MCF 10A (cell line): ENCODE measurements around the gene MFF. TPM values are rescaled to one million over a fixed set of nuclear protein-coding genes. Genes with fewer than 3 reads are reported as not detected.

ENCODE experiments used
- BruUV-seq: library from RNA; stranded (reverse); fragments of 400-500 nt; replicated peaks from 2 replicates; lab custom pipeline; 2021; lab: Mats Ljungman, UMichigan
- CTCF ChIA-PET: fragments of 300-600 bp; sonication (Branson Sonifier 250); formaldehyde crosslinking; extraction: SDS; loops from one replicate; lab custom pipeline; 2021; ENCODE audit warnings: antibody characterized with exemption, inconsistent platforms; lab: Yijun Ruan, JAX
- POLR2A ChIA-PET: fragments of 300-600, 350-650 bp; sonication (Branson Sonifier 250); formaldehyde crosslinking; extraction: SDS; loops from one replicate; lab custom pipeline; 2020; ENCODE audit warnings: antibody characterized with exemption, inconsistent platforms; lab: Yijun Ruan, JAX
- DNase-seq: peaks from one replicate; pipeline ENCODE4 v3.0.0-alpha.2; 2018; ENCODE audit not compliant: unreplicated experiment
- H3K27ac Mint-ChIP-seq: one replicate; pipeline ENCODE4 v1.8.0; 2022; ENCODE audit warnings: mild to moderate bottlenecking, low read depth, mixed read lengths; ENCODE audit not compliant: unreplicated experiment
- H3K27me3 Mint-ChIP-seq: one replicate; pipeline ENCODE4 v1.8.0; 2022; ENCODE audit warnings: mixed read lengths; ENCODE audit not compliant: insufficient read depth, unreplicated experiment
- H3K36me3 Mint-ChIP-seq: one replicate; pipeline ENCODE4 v1.8.0; 2022; ENCODE audit warnings: mild to moderate bottlenecking, moderate library complexity, mixed read lengths; ENCODE audit not compliant: insufficient read depth, unreplicated experiment
- H3K4me1 Mint-ChIP-seq: one replicate; pipeline ENCODE4 v1.8.0; 2022; ENCODE audit warnings: mixed read lengths; ENCODE audit not compliant: insufficient read depth, unreplicated experiment
- H3K4me3 Mint-ChIP-seq: one replicate; pipeline ENCODE4 v1.8.0; 2022; ENCODE audit warnings: mild to moderate bottlenecking, moderate library complexity, mixed read lengths; ENCODE audit not compliant: unreplicated experiment
- H3K9me3 Mint-ChIP-seq: one replicate; pipeline ENCODE4 v1.8.0; 2022; ENCODE audit warnings: mixed read lengths; ENCODE audit not compliant: unreplicated experiment
- intact Hi-C: fragments of 100-400 bp; cut with micrococcal nuclease; formaldehyde crosslinking; loops from 2 replicates; pipeline ENCODE4 v1.14.1; 2022
- total RNA-seq: library from RNA; stranded (reverse); gene quantifications from 2 replicates; pipeline ENCODE4 v1.2.3, GENCODE V29; 2022
- TF ChIP-seq, protein P1 (sequence below): fragments of 200-600 bp; IDR thresholded peaks from one replicate; pipeline ENCODE4 v1.8.0; 2022; ENCODE audit warnings: antibody characterized with exemption, mild to moderate bottlenecking; ENCODE audit not compliant: unreplicated experiment

The MFF gene
- total RNA-seq, 1 experiment from 2014 or later: 81.2 TPM

GRCh38 chr2:227376656-227377396 is 51.8 kb downstream of the MFF start:
- intact Hi-C loops: no loop called here
- no TSS peak for BruUV-seq
- ChIA-PET POLR2A (interaction anchor here (1.2 to 2.8 kb wide), 3 partner anchors 16 to 440 kb away, joined by 3 to 13 read pairs (median 6); no protein-coding TSS in a partner anchor), CTCF (interaction anchor here (0.7 to 1.0 kb wide), 2 partner anchors 9 to 14 kb away, joined by 3 read pairs; no protein-coding TSS in a partner anchor)
- Mint-ChIP-seq H3K27ac (peak overlapping the region; percentile 86), H3K9me3 (no peaks in the 10 kb centered on the region), H3K4me3 (no peak overlapping the region), H3K4me1 (peaks cover 23% of the 10 kb centered on the region), H3K36me3 (no peaks in the 10 kb centered on the region), H3K27me3 (no peaks in the 10 kb centered on the region)
- DNase-seq: peak; percentile 47
- TF ChIP-seq, protein P1, sequence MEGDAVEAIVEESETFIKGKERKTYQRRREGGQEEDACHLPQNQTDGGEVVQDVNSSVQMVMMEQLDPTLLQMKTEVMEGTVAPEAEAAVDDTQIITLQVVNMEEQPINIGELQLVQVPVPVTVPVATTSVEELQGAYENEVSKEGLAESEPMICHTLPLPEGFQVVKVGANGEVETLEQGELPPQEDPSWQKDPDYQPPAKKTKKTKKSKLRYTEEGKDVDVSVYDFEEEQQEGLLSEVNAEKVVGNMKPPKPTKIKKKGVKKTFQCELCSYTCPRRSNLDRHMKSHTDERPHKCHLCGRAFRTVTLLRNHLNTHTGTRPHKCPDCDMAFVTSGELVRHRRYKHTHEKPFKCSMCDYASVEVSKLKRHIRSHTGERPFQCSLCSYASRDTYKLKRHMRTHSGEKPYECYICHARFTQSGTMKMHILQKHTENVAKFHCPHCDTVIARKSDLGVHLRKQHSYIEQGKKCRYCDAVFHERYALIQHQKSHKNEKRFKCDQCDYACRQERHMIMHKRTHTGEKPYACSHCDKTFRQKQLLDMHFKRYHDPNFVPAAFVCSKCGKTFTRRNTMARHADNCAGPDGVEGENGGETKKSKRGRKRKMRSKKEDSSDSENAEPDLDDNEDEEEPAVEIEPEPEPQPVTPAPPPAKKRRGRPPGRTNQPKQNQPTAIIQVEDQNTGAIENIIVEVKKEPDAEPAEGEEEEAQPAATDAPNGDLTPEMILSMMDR: no peak

GRCh38 chr2:227377467-227378351 is 52.7 kb downstream of the MFF start:
- Mint-ChIP-seq H3K36me3 (no peaks in the 10 kb centered on the region), H3K9me3 (no peaks in the 10 kb centered on the region), H3K4me3 (no peak overlapping the region), H3K27ac (peak overlapping the region; percentile 86), H3K27me3 (no peaks in the 10 kb centered on the region), H3K4me1 (peaks cover 23% of the 10 kb centered on the region)
- no TSS peak for BruUV-seq
- intact Hi-C loops: loop anchor here (2.0 kb wide), 1 partner anchor 53 kb away; the partner anchor contains the start of gene MFF
- ChIA-PET POLR2A (interaction anchor here (0.6 to 2.8 kb wide), 12 partner anchors 9 to 1896 kb away, joined by 3 to 13 read pairs (median 4); partner anchors contain the start of gene MFF), CTCF (interaction anchor here (0.7 to 1.3 kb wide), 4 partner anchors 15 to 30 kb away, joined by 3 to 8 read pairs (median 4); no protein-coding TSS in a partner anchor)
- no peak for DNase-seq
- TF ChIP-seq, protein P1: peak; percentile 16

GRCh38 chr2:227378371-227378782 is 53.3 kb downstream of the MFF start:
- BruUV-seq: no TSS peak
- peak; percentile 88 for DNase-seq
- no peaks in the 10 kb centered on the region for H3K27me3 Mint-ChIP-seq
- TF ChIP-seq, protein P1: no peak
- no peaks in the 10 kb centered on the region for H3K36me3 Mint-ChIP-seq
- CTCF ChIA-PET: interaction anchor here (0.5 to 1.3 kb wide), 5 partner anchors 19 to 30 kb away, joined by 3 to 8 read pairs (median 3); no protein-coding TSS in a partner anchor
- POLR2A ChIA-PET: interaction anchor here (0.6 to 2.8 kb wide), 14 partner anchors 8 to 1897 kb away, joined by 3 to 13 read pairs (median 4); partner anchors contain the start of genes MFF and SCYGR1
- H3K4me1 Mint-ChIP-seq: peaks cover 23% of the 10 kb centered on the region
- intact Hi-C loops: loop anchor here (2.0 kb wide), 1 partner anchor 54 kb away; the partner anchor contains the start of gene MFF
- H3K9me3 Mint-ChIP-seq: no peaks in the 10 kb centered on the region
- peak overlapping the region; percentile 86 for H3K27ac Mint-ChIP-seq
- H3K4me3 Mint-ChIP-seq: no peak overlapping the region
